A549 (cell line): ENCODE data around the gene KCNIP2. TPM values are rescaled to one million over a fixed set of nuclear protein-coding genes. Genes with fewer than 3 reads are reported as not detected.

ENCODE experiments used
- ATAC-seq, 2 experiments: fragments of 200-7000 bp in 1 of 2; fragments of >200 bp in 1 of 2; cut with Nextera tagmentation in 1 of 2; cut with Tn5 transposase in 1 of 2; 3 replicates each; pipeline versions ENCODE4 v1.8.0 to v1.9.1; 2018 to 2020; ENCODE audit warnings: mild to moderate bottlenecking in 1 of 2, moderate library complexity in 1 of 2
- CTCF ChIA-PET: fragments of 300-600 bp; sonication (Branson Sonifier 250); formaldehyde crosslinking; extraction: SDS; loops from one replicate; lab custom pipeline; 2021; ENCODE audit warnings: antibody characterized with exemption, inconsistent platforms; lab: Yijun Ruan, JAX
- POLR2A ChIA-PET: fragments of 350-600 bp; formaldehyde crosslinking; extraction: SDS; loops from one replicate; lab custom pipeline; 2021; ENCODE audit warnings: antibody characterized with exemption, inconsistent platforms; lab: Yijun Ruan, JAX
- DNase-seq, 2 experiments: peaks; one replicate each; pipeline versions ENCODE4 v3.0.0 to v3.0.0-alpha.2; 2011 to 2016; ENCODE audit warnings: low read depth in 1 of 2, low spot score in 1 of 2
- FAIRE-seq: peaks from 2 replicates; lab custom pipeline; 2011; peaks lifted over from hg19 to GRCh38; lab: Jason Lieb, UNC
- H3K27ac ChIP-seq, 2 experiments: fragments of >200 bp; sonication (Bioruptor Twin); formaldehyde crosslinking; 3 replicates each; pipeline ENCODE4 v1.5.1; 2016 to 2017
- H3K4me1 ChIP-seq: fragments of >200 bp; sonication (Bioruptor Twin); formaldehyde crosslinking; 3 replicates; pipeline ENCODE4 v1.6.1; 2016
- H3K4me2 ChIP-seq: fragments of >200 bp; sonication (Bioruptor Twin); formaldehyde crosslinking; 3 replicates; pipeline ENCODE4 v1.6.1; 2016
- H3K4me3 ChIP-seq: fragments of >200 bp; sonication (Bioruptor Twin); formaldehyde crosslinking; 3 replicates; pipeline ENCODE4 v1.5.1; 2016
- H3K9me3 ChIP-seq: fragments of >200 bp; sonication (Bioruptor Twin); formaldehyde crosslinking; 3 replicates; pipeline ENCODE4 v1.6.1; 2016
- ATOH8 ChIP-seq: fragments of 250-450 bp; sonication (Bioruptor Pico); IDR thresholded peaks from 2 replicates; pipeline ENCODE4 v1.5.0; 2020; ENCODE audit warnings: low read depth, mild to moderate bottlenecking, moderate library complexity
- BCL3 ChIP-seq: fragments of >200 bp; sonication (Bioruptor Twin); formaldehyde crosslinking; IDR thresholded peaks from 3 replicates; pipeline ENCODE4 v1.6.1; 2016
- CBX8 ChIP-seq: fragments of 200-600 bp; sonication (generic); IDR thresholded peaks from 2 replicates; pipeline ENCODE4 v1.6.1; 2016
- CEBPB ChIP-seq, 2 experiments: fragments of >200 bp in 1 of 2; sonication (Bioruptor Twin) in 1 of 2; formaldehyde crosslinking in 1 of 2; IDR thresholded peaks; 2 replicates each; pipeline ENCODE4 v1.6.1; 2012 to 2016
- CHD2 ChIP-seq: fragments of 150-350 bp; IDR thresholded peaks from 2 replicates; pipeline ENCODE4 v1.6.1; 2014; ENCODE audit warnings: low read length; ENCODE audit not compliant: partially characterized antibody
- CHD4 ChIP-seq: fragments of 200-600 bp; sonication (generic); IDR thresholded peaks from 2 replicates; pipeline ENCODE4 v1.6.1; 2016; ENCODE audit warnings: antibody characterized with exemption, mild to moderate bottlenecking, borderline replicate concordance
- E2F6 ChIP-seq: IDR thresholded peaks from 2 replicates; pipeline ENCODE4 v1.6.1; 2012; ENCODE audit warnings: low read depth, borderline replicate concordance
- EHF ChIP-seq: fragments of 250-450 bp; sonication (Bioruptor Pico); IDR thresholded peaks from 2 replicates; pipeline ENCODE4 v1.5.0; 2020; ENCODE audit warnings: mild to moderate bottlenecking
- ESRRA ChIP-seq: fragments of 150-350 bp; IDR thresholded peaks from 2 replicates; pipeline ENCODE4 v1.6.1; 2014; ENCODE audit warnings: mild to moderate bottlenecking, low read length, borderline replicate concordance
- FOXS1 ChIP-seq: fragments of 250-450 bp; sonication (Bioruptor Pico); IDR thresholded peaks from 2 replicates; pipeline ENCODE4 v1.5.0; 2020; ENCODE audit warnings: mild to moderate bottlenecking, moderate library complexity
- GATA3 ChIP-seq: IDR thresholded peaks from 2 replicates; pipeline ENCODE4 v1.6.1; 2012; ENCODE audit warnings: borderline replicate concordance
- HOXB13 ChIP-seq: fragments of 250-450 bp; sonication (Bioruptor Pico); IDR thresholded peaks from 2 replicates; pipeline ENCODE4 v1.5.0; 2020; ENCODE audit warnings: low read depth, mild to moderate bottlenecking, moderate library complexity
- JUN ChIP-seq, 2 experiments: fragments of >200 bp; sonication (Bioruptor Twin); formaldehyde crosslinking; IDR thresholded peaks; 2 replicates in 1 of 2; 3 replicates in 1 of 2; pipeline ENCODE4 v1.6.1; 2016 to 2017
- KDM1A ChIP-seq: fragments of 200-600 bp; sonication (generic); IDR thresholded peaks from 2 replicates; pipeline ENCODE4 v1.6.1; 2016; ENCODE audit warnings: low read depth, mild to moderate bottlenecking
- NFE2L2 ChIP-seq: fragments of 150-350 bp; conservative IDR thresholded peaks from 2 replicates; pipeline ENCODE4 v1.6.1; 2014; ENCODE audit warnings: low read length
- PHF8 ChIP-seq: fragments of 200-600 bp; sonication (generic); IDR thresholded peaks from 2 replicates; pipeline ENCODE4 v1.6.1; 2016; ENCODE audit warnings: low read depth, mild to moderate bottlenecking, antibody characterized with exemption, moderate library complexity, borderline replicate concordance
- POLR2A ChIP-seq: IDR thresholded peaks from 2 replicates; pipeline ENCODE4 v1.6.1; 2012; ENCODE audit warnings: mild to moderate bottlenecking, low read length
- REST ChIP-seq: fragments of 200-600 bp; sonication (generic); IDR thresholded peaks from 2 replicates; pipeline ENCODE4 v1.6.1; 2016; ENCODE audit warnings: antibody characterized with exemption, mild to moderate bottlenecking, moderate library complexity
- TP53 ChIP-seq: fragments of 250-450 bp; sonication (Bioruptor Pico); IDR thresholded peaks from 2 replicates; pipeline ENCODE4 v1.5.0; 2021; ENCODE audit warnings: mild to moderate bottlenecking, moderate library complexity
- ZC3H11A ChIP-seq: fragments of 450-650 bp; IDR thresholded peaks from 2 replicates; pipeline ENCODE4 v1.6.1; 2014; ENCODE audit warnings: antibody characterized with exemption, mild to moderate bottlenecking
- ZNF302 ChIP-seq: fragments of 250-450 bp; sonication (Bioruptor Pico); IDR thresholded peaks from 2 replicates; pipeline ENCODE4 v1.9.0; 2021; ENCODE audit warnings: inconsistent platforms, mild to moderate bottlenecking, moderate library complexity
- ZSCAN20 ChIP-seq: fragments of 250-450 bp; sonication (Bioruptor Pico); IDR thresholded peaks from 2 replicates; pipeline ENCODE4 v1.8.0; 2022; ENCODE audit warnings: mild to moderate bottlenecking, moderate library complexity
- WGBS: methylation state at CpG from one replicate; pipeline ENCODE4 v1.1.6; 2017; ENCODE audit errors: missing lambda C conversion rate; 5-methylcytosine and 5-hydroxymethylcytosine counted together
- polyA plus RNA-seq, 4 experiments: library from polyadenylated mRNA; depleted of rRNA in 3 of 4; stranded (reverse); fragments of >200 nt; fragmentation: RNase III in 1 of 4; extraction: RNeasy Plus Mini Kit Qiagen cat#74134 plus additional on column Dnase treatment in 1 of 4; gene quantifications; 2 replicates in 3 of 4; 3 replicates in 1 of 4; pipeline ENCODE4 v1.2.3, GENCODE V29; 2011 to 2017
- TF ChIP-seq, protein P1 (sequence below): fragments of 250-450 bp; sonication (Bioruptor Pico); IDR thresholded peaks from 2 replicates; pipeline ENCODE4 v1.5.0; 2021; ENCODE audit warnings: mild to moderate bottlenecking, moderate library complexity, borderline replicate concordance

KCNIP2 gene
- polyA plus RNA-seq, 2 of the 4 experiments (the other 2 are of a cell fraction) = 0.88 to 1.3 TPM

- TF ChIP-seq REST = no peak
- no peak for TF ChIP-seq EHF
- no peak for TF ChIP-seq GATA3
- no peak for TF ChIP-seq PHF8
- TF ChIP-seq CHD4 = no peak
- TF ChIP-seq ESRRA = no peak
- TF ChIP-seq, protein P1, sequence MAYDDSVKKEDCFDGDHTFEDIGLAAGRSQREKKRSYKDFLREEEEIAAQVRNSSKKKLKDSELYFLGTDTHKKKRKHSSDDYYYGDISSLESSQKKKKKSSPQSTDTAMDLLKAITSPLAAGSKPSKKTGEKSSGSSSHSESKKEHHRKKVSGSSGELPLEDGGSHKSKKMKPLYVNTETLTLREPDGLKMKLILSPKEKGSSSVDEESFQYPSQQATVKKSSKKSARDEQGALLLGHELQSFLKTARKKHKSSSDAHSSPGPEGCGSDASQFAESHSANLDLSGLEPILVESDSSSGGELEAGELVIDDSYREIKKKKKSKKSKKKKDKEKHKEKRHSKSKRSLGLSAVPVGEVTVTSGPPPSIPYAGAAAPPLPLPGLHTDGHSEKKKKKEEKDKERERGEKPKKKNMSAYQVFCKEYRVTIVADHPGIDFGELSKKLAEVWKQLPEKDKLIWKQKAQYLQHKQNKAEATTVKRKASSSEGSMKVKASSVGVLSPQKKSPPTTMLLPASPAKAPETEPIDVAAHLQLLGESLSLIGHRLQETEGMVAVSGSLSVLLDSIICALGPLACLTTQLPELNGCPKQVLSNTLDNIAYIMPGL = no peak
- TF ChIP-seq ATOH8 (CRISPR knock-in tag) = no peak
Observed at GRCh38 chr10:101827919-101828600, 15.5 kb downstream of the KCNIP2 start (continued).

DNA sequence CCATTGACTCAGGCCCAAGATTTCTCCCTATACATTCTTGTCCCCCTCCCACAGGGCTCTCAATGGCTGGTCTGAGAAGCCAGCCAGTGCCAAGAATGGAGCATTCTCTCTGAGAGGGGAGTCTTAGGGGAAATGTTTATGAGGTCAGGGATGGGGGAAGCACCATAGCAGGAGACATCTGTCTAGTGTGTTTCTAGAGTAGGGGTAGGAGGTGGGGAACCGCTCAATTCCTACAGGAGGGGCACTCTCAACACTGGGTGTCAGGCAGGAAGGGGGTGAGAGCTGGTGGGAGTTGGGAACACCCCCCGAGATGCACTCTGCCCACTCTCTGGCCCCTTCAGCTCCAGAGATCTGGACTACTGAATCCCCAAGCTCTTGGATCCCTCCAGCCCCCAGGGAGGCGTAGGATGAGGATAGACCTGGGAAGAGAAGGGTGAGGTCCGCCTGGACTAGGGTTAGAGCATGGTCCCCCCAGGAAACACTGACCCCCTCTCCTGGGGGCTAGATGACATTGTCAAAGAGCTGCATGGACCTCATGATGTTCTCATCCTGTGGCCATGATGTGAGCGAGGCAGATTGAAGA, 16.7 kb downstream of the KCNIP2 start:
- Histone ChIP-seq H3K4me1 (peaks cover 17% of the 10 kb centered on the region), H3K27ac (no peak overlapping the region), H3K4me2 (no peak overlapping the region), H3K4me3 (no peak overlapping the region), H3K9me3 (no peaks in the 10 kb centered on the region)
- ChIA-PET POLR2A (interaction anchor here (2.5 kb wide), 1 partner anchor 9 kb away, joined by 14 read pairs; the partner anchor contains the start of gene OGA), CTCF (interaction anchor here (1.0 to 4.9 kb wide), 8 partner anchors 8 to 183 kb away, joined by 3 to 31 read pairs (median 4); partner anchors contain the start of gene OGA)
- ATAC-seq (no peak), FAIRE-seq (no peak), DNase-seq (no peak)
- WGBS = 74% methylated on average over 5 of the region's 5 CpGs
- TF ChIP-seq CEBPB (IDR thresholded peaks at IDR 0.05) = no peak
- TF ChIP-seq NFE2L2 = no peak
- TF ChIP-seq POLR2A = no peak

DNA sequence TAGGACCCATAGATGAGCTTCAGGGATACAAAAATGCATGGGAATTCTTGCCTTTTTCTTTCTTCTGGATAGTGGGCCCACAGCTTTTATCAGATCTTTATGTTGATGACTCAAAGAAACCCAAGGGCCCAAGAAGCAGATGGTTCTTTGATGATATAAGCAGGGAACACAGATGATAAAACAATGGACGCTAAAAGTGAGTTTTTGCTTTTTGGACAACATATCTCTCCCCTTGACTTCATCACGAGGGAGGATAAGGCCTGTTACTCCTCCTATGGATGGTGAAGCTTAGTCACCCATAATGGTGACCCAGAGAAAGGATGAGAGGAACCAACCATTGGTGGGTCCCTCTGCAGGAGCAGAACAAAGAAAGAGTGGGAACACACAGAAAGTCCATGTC, 18.9 kb downstream of the KCNIP2 start:
- no peak overlapping the region for H3K4me3 ChIP-seq
- WGBS = 89% methylated on average over 2 of the region's 2 CpGs
- no peaks in the 10 kb centered on the region for H3K9me3 ChIP-seq
- no peak for DNase-seq
- CTCF ChIA-PET = interaction anchor here (1.5 to 4.9 kb wide), 3 partner anchors 11 to 19 kb away, joined by 5 to 31 read pairs (median 6); partner anchors contain the start of gene KCNIP2
- TF ChIP-seq, protein P1 = no peak
- TF ChIP-seq CHD2 = no peak
- TF ChIP-seq HOXB13 = no peak
- no peak for TF ChIP-seq ZNF302 (CRISPR knock-in tag)
- TF ChIP-seq CHD4 = no peak
- TF ChIP-seq BCL3 = no peak
- TF ChIP-seq CBX8 = no peak
- no peak for TF ChIP-seq ZC3H11A
- TF ChIP-seq KDM1A = no peak
- TF ChIP-seq ZSCAN20 (CRISPR knock-in tag) = no peak
- TF ChIP-seq PHF8 = no peak
- no peak for TF ChIP-seq E2F6
- no peak for TF ChIP-seq JUN (IDR thresholded peaks at IDR 0.05)
- no peak for TF ChIP-seq TP53 (CRISPR knock-in tag)
- no peak for TF ChIP-seq FOXS1 (CRISPR knock-in tag)
- TF ChIP-seq, all 56 proteins: peak for 0
- FAIRE-seq (no peak), ATAC-seq (no peak)
- POLR2A ChIA-PET = no interaction called here
- Histone ChIP-seq H3K4me1 (peaks cover under 1% of the 10 kb centered on the region; the same call in 2 of the 3 replicates), H3K27ac (no peak overlapping the region), H3K4me2 (no peak overlapping the region)
